Activated naive CD4-positive, alpha-beta T cell treated with anti-CD3 and anti-CD28 coated beads, Interleukin-2, amount 10 ng/mL, durations not matched to agents 7 days and 5 days (primary cell): Measurements from ENCODE around the gene SLC35F6.

Experiments used
- CTCF ChIA-PET: fragments of 350-600 bp; sonication (Branson Sonifier 250); formaldehyde crosslinking; loops from one replicate; lab custom pipeline; 2021; ENCODE audit warnings: antibody characterized with exemption; lab: Charles Lee
- DNase-seq: peaks from one replicate; pipeline ENCODE4 v3.0.0-alpha.2; 2020
- H3K27ac Mint-ChIP-seq: one replicate; pipeline ENCODE4 v1.8.0; 2021; ENCODE audit warnings: mild to moderate bottlenecking, moderate library complexity, mixed read lengths
- H3K27me3 Mint-ChIP-seq: one replicate; pipeline ENCODE4 v1.8.0; 2021; ENCODE audit warnings: mild to moderate bottlenecking, mixed read lengths
- H3K36me3 Mint-ChIP-seq: one replicate; pipeline ENCODE4 v1.8.0; 2021; ENCODE audit warnings: mixed read lengths
- H3K4me1 Mint-ChIP-seq: one replicate; pipeline ENCODE4 v1.8.0; 2021; ENCODE audit warnings: mixed read lengths
- H3K4me3 Mint-ChIP-seq: one replicate; pipeline ENCODE4 v1.8.0; 2021; ENCODE audit warnings: mild to moderate bottlenecking, moderate library complexity, mixed read lengths
- H3K9me3 Mint-ChIP-seq: one replicate; pipeline ENCODE4 v1.8.0; 2021; ENCODE audit warnings: mixed read lengths

Gene SLC35F6, protein sequence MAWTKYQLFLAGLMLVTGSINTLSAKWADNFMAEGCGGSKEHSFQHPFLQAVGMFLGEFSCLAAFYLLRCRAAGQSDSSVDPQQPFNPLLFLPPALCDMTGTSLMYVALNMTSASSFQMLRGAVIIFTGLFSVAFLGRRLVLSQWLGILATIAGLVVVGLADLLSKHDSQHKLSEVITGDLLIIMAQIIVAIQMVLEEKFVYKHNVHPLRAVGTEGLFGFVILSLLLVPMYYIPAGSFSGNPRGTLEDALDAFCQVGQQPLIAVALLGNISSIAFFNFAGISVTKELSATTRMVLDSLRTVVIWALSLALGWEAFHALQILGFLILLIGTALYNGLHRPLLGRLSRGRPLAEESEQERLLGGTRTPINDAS

DNA sequence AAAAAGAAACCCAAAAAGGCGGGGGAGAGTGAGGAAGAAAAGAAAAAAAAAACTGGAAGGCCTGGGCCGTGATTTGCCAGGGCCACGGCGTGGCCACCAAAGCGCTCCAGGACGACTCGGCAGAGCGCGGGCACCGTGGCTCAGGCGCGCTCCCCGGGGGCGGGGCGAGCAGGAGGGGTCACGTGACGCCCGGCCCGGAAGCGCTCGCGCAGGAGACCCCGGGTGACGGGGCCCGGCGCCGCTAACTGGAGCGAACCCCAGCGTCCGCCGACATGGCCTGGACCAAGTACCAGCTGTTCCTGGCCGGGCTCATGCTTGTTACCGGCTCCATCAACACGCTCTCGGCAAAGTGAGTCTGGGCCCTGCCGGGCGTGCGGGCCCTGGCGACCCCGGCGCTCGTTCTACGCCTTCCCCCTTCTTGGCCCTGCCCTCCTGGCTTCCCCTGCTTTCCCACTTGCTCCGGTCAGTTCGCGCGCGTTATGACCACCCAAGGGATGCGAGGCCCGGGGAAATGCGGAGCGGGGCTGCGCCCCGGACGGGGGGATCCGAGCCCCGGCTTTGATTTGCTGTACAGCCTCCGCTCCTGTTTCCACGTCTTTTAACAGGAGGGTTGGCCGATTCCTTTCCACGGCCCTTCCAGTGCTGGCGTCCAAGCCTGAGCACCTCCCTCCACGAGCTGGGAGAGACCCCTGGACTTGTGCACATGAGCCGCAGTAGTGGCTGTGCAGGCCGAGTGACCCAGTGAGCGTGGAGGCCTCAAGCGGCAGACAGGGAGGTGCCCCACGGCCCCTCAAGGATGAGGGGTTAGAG, at the start of gene SLC35F6:
Gene SLC35F6, plus strand, starts transcription at position 207 of the 810 bp plus-strand sequence. Its CDS starts 66 bp downstream, at position 273.
- Mint-ChIP-seq H3K36me3 (peaks cover 2% of the 10 kb centered on the region), H3K9me3 (no peaks in the 10 kb centered on the region), H3K27me3 (peaks cover 17% of the 10 kb centered on the region), H3K27ac (peak within 1 kb of the TSS; percentile 90), H3K4me3 (peak within 1 kb of the TSS; percentile 90), H3K4me1 (peaks cover 36% of the 10 kb centered on the region)
- CTCF ChIA-PET = interaction anchor here (0.6 to 1.2 kb wide), 2 partner anchors 18 to 24 kb away, joined by 3 read pairs; no protein-coding TSS in a partner anchor
- DNase-seq = peak; percentile 86

DNA sequence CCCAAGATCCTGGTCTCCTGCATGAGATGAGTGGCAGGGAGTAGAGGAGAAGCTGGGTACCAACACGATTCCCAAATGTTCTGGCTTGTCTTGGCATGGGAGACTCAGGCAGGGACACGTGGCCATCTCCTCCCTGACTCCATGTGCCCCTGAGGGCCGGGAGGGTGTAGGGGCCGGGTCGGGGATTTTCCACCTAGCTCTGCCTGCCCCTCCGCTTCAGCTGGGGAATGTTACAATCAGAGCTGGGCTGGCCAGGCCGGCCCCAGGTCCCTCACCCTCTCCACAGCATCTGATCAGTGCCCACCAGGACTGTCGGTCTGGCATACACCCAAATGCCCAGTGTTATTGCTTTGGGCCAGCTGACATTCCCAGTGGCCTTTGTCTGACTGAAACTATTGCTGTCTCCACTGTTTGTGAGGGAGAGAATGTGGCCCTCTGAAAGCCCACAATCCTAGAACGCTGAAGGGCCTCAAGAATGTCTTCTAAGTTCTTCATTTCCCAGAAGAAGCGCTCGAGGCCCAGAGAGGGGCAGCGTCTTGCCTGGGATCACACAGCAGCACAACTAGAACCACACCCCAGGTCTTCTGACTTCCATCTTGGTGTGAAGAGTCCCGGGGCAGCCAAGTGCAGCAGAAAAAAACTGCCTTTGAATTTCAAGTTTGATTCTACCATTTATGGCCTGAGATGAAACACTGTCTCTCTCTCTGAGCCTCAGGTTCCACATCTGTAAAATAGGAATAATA, 48.4 kb upstream of the SLC35F6 start:
- Mint-ChIP-seq H3K4me1 (no peaks in the 10 kb centered on the region), H3K4me3 (no peak overlapping the region)
- CTCF ChIA-PET = no interaction called here

DNA sequence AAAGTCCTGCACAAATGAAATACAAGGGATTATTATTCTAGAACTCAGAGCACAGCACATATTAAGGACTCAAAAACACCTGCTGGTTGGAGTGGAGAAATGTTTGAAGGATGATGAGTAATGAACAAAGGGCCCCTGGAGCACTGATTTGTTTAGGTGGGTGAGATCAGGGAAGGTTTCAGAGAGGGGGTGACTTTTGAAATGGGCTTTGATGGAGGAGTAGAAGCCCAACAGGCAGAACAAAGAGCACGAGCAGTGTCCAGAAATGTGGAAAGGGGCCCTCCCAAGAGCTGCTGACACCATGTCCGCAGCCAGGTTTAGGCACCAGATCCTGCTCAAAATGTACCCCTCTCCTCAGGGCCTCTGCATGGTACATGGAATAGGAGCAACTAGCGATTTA, 47.7 kb upstream of the SLC35F6 start:
- Mint-ChIP-seq H3K4me3 (no peak overlapping the region), H3K27ac (no peak overlapping the region), H3K27me3 (peaks cover 7% of the 10 kb centered on the region), H3K36me3 (no peaks in the 10 kb centered on the region), H3K4me1 (no peaks in the 10 kb centered on the region), H3K9me3 (no peaks in the 10 kb centered on the region)
- no peak for DNase-seq
- CTCF ChIA-PET = no interaction called here

More for the DNA sequence above, 48.4 kb upstream of the SLC35F6 start:
- Mint-ChIP-seq H3K9me3 (no peaks in the 10 kb centered on the region), H3K36me3 (no peaks in the 10 kb centered on the region), H3K27ac (no peak overlapping the region), H3K27me3 (peaks cover 7% of the 10 kb centered on the region)
- DNase-seq = no peak

DNA sequence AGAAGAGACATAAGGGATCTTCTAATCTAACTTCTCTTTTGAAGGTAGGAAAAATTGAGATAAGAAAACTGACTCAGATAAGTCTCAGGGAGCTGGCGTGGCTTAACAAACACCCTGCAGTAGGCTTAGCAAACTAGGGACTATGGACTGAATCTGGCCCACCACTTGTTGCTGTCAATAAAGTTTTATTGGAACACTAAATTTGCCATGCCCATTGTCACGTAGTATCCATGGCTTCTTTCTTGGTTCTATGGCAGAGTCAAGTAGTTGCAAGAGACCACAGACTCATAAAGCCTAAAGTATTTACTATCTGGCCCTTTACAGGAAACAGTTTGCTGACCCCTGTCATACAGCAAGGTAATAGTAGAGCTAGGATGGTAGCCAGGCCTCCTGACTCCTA, 47.3 kb upstream of the SLC35F6 start:
- H3K9me3 Mint-ChIP-seq = no peaks in the 10 kb centered on the region
- H3K4me3 Mint-ChIP-seq = no peak overlapping the region
- DNase-seq = no peak
- H3K36me3 Mint-ChIP-seq = no peaks in the 10 kb centered on the region
- H3K27ac Mint-ChIP-seq = no peak overlapping the region
- H3K27me3 Mint-ChIP-seq = peaks cover 10% of the 10 kb centered on the region
- H3K4me1 Mint-ChIP-seq = no peaks in the 10 kb centered on the region
- CTCF ChIA-PET = no interaction called here

DNA sequence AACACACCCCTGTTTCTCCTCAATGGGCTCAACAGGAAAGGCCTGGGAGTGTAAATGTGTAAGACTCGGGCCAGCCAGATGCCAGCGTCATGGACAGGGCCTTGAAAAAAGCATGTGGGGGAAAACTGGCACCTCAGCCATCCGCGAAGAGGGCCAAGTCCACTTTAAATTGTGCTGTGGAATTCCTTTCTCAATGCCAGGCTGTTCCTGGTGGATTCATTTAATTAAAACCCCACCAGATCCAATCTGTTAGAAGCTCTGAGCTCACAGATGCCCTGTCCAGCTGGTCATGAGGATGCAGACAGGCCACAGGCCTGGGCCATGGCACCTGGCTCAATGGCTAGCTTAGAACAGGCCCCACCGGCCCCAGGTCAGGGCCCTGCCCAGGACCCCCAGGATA, 46.7 kb upstream of the SLC35F6 start:
- H3K27ac Mint-ChIP-seq = no peak overlapping the region
- CTCF ChIA-PET = no interaction called here
- H3K9me3 Mint-ChIP-seq = no peaks in the 10 kb centered on the region
- H3K36me3 Mint-ChIP-seq = no peaks in the 10 kb centered on the region
- H3K4me1 Mint-ChIP-seq = no peaks in the 10 kb centered on the region
- H3K27me3 Mint-ChIP-seq = peaks cover 7% of the 10 kb centered on the region
- no peak overlapping the region for H3K4me3 Mint-ChIP-seq
- DNase-seq = no peak

DNA sequence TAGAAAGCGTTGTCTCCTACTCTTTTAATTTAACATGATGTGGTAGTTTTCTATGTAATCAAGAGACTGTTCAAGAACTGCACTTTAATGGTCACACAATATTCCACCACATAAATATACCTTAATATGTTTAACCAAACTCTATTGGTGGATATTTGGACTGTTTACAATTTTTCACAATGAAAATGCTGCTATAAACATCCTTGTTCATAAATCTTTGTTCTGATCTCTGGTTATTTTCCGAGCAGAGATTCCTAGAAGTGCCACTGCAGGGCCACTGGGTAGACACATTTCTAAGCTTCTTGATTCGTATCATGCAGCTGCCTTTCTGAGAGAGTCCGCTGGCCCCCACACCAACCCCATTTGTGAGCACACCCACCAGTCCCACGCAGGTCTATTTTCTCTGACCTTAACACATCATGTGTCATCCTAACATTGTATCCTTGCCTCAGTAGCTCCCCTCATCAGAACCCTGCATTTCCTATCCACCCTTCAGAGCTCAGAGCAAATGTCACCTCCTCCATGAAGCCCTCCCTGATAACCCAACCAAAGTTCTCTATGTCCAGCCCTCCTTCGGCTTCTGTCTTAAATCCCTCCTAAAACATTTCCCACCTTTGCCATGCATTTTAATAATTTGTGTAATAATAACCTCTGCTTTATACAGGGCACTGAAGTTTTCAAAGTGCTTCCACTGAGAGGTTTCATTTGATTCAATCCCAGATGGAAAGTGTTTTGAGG, 45.0 kb upstream of the SLC35F6 start:
- no peak overlapping the region for H3K4me3 Mint-ChIP-seq
- H3K4me1 Mint-ChIP-seq = no peaks in the 10 kb centered on the region
- CTCF ChIA-PET = no interaction called here
- no peak overlapping the region for H3K27ac Mint-ChIP-seq
- H3K27me3 Mint-ChIP-seq = peaks cover 7% of the 10 kb centered on the region
- DNase-seq = no peak
- no peaks in the 10 kb centered on the region for H3K36me3 Mint-ChIP-seq
- no peaks in the 10 kb centered on the region for H3K9me3 Mint-ChIP-seq

DNA sequence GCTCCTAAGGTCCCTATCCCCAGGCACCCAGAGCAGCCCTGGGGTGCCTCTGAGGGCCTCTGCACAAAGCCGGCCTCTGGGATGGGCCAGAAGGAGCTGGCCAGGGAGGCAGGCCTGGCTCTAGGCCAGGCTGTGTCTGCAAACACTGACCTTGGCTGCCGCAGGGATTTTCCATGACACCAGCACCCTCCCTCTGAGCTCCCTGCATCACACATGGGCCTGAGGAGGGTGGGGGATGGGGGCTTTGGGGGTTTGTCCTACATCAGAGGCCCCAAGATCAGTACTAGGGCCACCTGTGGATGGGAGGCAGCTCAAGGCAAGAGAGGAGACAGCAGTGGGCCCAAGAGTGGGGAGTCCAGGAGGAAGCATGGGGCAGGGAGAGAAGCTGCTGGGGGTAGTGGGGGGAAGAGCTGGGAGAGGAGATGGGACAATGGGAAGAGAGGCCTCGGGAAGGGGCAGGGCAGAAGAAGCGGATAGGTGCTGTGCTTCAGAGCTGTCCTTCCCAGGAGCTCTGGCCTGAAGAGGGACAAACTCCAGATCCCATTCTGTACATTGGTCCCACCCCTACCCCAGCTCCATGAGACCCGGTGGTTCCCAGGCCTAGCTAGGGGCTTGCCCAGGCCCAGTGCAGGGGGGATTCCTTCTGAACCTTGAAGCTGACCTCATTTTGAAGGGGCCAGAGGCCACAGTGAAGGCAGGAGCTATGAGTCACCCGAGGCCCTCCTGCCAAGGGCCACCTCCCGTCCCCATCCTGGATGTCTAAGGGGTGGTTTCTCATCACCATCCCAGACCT, 43.6 kb upstream of the SLC35F6 start:
- no peaks in the 10 kb centered on the region for H3K9me3 Mint-ChIP-seq
- CTCF ChIA-PET = interaction anchor here (0.9 kb wide), 1 partner anchor 23 kb away, joined by 3 read pairs; no protein-coding TSS in a partner anchor
- no peaks in the 10 kb centered on the region for H3K36me3 Mint-ChIP-seq
- H3K4me1 Mint-ChIP-seq = no peaks in the 10 kb centered on the region
- no peak overlapping the region for H3K27ac Mint-ChIP-seq
- no peak for DNase-seq
- H3K27me3 Mint-ChIP-seq = peaks cover 7% of the 10 kb centered on the region
- no peak overlapping the region for H3K4me3 Mint-ChIP-seq

DNA sequence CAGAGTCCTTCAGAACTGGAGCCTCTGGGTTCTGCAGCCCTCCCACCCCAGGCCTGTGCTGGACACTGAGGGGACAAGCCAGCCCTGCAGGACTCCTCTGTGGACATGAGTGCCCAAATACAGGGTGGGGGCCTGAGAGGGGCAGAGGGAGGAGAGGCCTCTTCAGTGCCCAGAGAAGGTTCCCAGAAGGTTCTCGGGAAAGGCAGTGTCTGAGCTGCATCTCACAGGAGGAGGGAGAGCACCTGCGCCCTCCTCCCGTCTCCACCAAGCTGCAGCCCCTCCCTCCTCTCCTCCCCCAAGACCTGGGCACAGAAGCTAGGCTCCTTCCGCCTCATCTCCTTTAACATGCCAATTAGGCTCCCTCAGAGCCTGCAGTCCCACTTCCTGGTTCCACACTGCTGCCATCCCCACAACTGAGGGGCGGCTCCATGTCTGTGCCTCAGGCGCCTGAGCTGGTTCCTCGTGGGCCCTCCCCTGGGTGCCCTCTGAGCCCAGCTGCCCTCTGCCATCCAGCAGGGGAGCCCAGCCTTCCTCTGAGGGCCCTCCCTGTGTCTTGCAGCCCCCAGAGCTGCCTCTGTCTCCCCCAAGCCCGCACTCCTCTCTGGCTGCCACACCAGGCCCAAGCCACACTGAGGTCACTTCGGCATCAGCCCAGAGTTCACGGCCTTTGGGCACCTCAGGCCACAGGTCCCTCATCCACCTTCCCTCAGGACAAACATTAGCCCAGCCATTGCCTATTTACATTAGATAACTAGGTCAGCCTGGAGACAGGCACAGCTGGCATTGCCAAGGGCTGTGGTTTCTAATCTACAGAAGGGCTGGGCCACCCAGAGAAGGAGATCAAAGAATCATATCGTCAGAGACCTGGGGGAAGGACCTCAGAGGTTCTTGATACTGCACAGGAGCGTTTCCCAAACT, 42.7 kb upstream of the SLC35F6 start:
- CTCF ChIA-PET = interaction anchor here (0.6 kb wide), 1 partner anchor 115 kb away, joined by 3 read pairs; no protein-coding TSS in a partner anchor
- no peak for DNase-seq
- Mint-ChIP-seq H3K27me3 (peaks cover 7% of the 10 kb centered on the region), H3K4me1 (no peaks in the 10 kb centered on the region), H3K9me3 (no peaks in the 10 kb centered on the region), H3K36me3 (no peaks in the 10 kb centered on the region), H3K27ac (no peak overlapping the region), H3K4me3 (no peak overlapping the region)

DNA sequence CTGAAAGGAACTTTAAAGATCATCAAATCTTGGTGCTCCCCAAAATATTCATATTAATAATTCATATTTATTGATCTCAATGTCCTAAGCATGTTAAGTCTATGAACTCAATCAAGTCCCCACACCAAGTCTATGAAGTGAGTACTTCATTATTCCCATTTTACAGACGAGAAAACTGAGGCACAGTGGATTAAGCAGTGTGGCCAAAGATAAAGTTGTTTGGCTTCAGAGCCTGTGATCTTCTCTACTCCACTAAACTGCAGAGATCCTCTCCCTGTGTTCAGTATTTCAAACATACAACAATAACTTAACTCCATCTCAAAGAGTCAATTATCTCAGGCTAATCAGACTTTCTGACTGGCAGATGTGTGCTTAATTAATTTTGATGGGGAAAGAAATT, 41.8 kb upstream of the SLC35F6 start:
- Mint-ChIP-seq H3K27ac (no peak overlapping the region), H3K9me3 (no peaks in the 10 kb centered on the region), H3K36me3 (no peaks in the 10 kb centered on the region), H3K4me1 (no peaks in the 10 kb centered on the region), H3K27me3 (peaks cover 15% of the 10 kb centered on the region), H3K4me3 (no peak overlapping the region)
- DNase-seq = no peak
- CTCF ChIA-PET = no interaction called here

DNA sequence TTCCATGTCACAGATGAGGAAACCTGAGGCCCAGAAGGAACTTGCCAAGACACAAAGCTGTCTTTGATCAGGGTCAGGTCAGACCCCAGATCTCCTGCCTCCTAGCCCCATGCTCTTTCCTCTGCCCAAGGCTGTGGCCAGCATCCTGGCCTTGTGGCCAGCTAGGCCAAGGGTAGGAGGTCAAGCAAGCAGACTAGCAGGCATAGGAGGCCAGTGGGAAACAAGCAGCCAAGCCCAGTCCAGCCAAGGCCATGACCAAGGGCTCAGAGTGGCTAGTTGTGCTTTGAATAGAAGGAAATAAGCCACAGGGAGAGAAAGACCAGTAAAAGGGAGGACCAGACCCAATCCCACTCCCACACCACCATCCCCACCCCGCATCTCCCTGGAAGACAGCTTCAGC, 41.2 kb upstream of the SLC35F6 start:
- CTCF ChIA-PET = no interaction called here
- H3K9me3 Mint-ChIP-seq = no peaks in the 10 kb centered on the region
- H3K36me3 Mint-ChIP-seq = no peaks in the 10 kb centered on the region
- H3K4me3 Mint-ChIP-seq = no peak overlapping the region
- DNase-seq = no peak
- peaks cover 17% of the 10 kb centered on the region for H3K27me3 Mint-ChIP-seq
- no peaks in the 10 kb centered on the region for H3K4me1 Mint-ChIP-seq
- H3K27ac Mint-ChIP-seq = no peak overlapping the region

DNA sequence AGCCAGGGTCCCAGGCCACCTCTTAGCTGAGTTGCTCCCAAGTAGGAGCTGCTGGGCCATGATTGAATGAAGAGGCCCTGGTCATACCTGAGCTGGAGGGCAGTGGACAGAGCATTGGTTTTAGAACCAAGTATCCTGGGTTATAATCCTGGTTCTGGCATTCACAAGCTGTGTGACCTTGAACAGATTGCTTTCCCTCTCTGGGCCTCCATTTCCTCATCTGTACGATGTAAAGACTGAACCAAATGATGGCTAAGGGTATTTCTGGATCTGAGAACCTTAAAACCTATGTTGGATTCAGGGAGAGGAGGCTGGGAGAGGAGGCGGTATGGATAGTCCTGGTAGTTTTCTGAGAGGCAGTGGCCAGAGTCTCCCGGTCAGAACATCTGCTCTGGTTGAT, 40.6 kb upstream of the SLC35F6 start:
- no peak for DNase-seq
- no peaks in the 10 kb centered on the region for H3K9me3 Mint-ChIP-seq
- CTCF ChIA-PET = no interaction called here
- H3K27me3 Mint-ChIP-seq = peaks cover 23% of the 10 kb centered on the region
- H3K36me3 Mint-ChIP-seq = no peaks in the 10 kb centered on the region
- H3K27ac Mint-ChIP-seq = no peak overlapping the region
- H3K4me3 Mint-ChIP-seq = no peak overlapping the region
- H3K4me1 Mint-ChIP-seq = no peaks in the 10 kb centered on the region

DNA sequence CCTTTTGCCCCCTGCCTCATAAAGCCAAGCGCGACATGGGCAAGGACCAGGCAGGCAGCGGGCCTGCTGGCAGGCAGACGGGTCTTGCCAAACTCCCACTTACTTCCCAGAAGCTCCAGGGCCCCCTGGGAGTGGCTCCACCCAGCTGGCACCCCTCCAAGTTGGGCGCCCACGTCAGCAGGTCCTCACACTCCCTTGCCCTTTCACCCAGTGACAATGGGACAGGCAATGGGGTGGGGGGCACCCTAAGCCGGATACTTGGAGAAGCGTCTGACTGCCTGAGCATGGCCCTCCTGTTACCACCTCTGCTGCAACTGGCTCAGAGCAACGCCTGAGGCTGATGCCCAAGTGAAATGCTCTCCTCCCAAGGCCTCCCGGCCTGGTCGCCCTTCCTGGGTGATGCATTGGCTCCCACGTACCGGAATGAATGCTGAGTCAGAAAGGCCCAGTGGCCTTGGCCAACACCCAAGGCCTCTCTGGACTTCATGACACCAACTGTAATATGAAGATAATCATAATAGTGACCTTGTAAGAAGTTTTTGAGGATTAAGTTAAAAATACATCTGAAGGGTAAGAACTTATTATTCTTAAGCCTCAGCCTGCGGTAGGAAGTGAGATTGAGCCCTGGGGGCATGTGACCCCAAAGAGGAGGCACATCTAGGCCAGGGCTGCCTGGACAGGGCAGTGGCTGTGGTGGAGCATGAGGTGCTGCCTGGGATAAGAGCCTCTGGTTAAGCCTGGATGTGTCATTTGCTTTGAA, 39.9 kb upstream of the SLC35F6 start:
- Mint-ChIP-seq H3K27me3 (peaks cover 30% of the 10 kb centered on the region), H3K9me3 (no peaks in the 10 kb centered on the region), H3K4me3 (no peak overlapping the region), H3K4me1 (no peaks in the 10 kb centered on the region), H3K36me3 (no peaks in the 10 kb centered on the region), H3K27ac (no peak overlapping the region)
- DNase-seq = no peak
- CTCF ChIA-PET = no interaction called here
